Activated naive CD4-positive, alpha-beta T cell treated with anti-CD3 and anti-CD28 coated beads, Interleukin-2, amount 10 ng/mL, durations not matched to agents 7 days and 5 days (primary cell): Measurements from ENCODE around the gene SLC9A1.

Source experiments
- CTCF ChIA-PET: fragments of 350-600 bp; sonication (Branson Sonifier 250); formaldehyde crosslinking; loops from one replicate; lab custom pipeline; 2021; ENCODE audit warnings: antibody characterized with exemption; lab: Charles Lee
- DNase-seq: peaks from one replicate; pipeline ENCODE4 v3.0.0-alpha.2; 2020
- H3K27ac Mint-ChIP-seq: one replicate; pipeline ENCODE4 v1.8.0; 2021; ENCODE audit warnings: mild to moderate bottlenecking, moderate library complexity, mixed read lengths
- H3K27me3 Mint-ChIP-seq: one replicate; pipeline ENCODE4 v1.8.0; 2021; ENCODE audit warnings: mild to moderate bottlenecking, mixed read lengths
- H3K36me3 Mint-ChIP-seq: one replicate; pipeline ENCODE4 v1.8.0; 2021; ENCODE audit warnings: mixed read lengths
- H3K4me1 Mint-ChIP-seq: one replicate; pipeline ENCODE4 v1.8.0; 2021; ENCODE audit warnings: mixed read lengths
- H3K4me3 Mint-ChIP-seq: one replicate; pipeline ENCODE4 v1.8.0; 2021; ENCODE audit warnings: mild to moderate bottlenecking, moderate library complexity, mixed read lengths
- H3K9me3 Mint-ChIP-seq: one replicate; pipeline ENCODE4 v1.8.0; 2021; ENCODE audit warnings: mixed read lengths

SLC9A1 gene

GRCh38 chr1:27162090-27162489 is 7.2 kb upstream of the SLC9A1 start:
- Mint-ChIP-seq H3K27ac (peak overlapping the region; percentile 95), H3K36me3 (peaks cover 1% of the 10 kb centered on the region), H3K4me1 (peaks cover 17% of the 10 kb centered on the region), H3K4me3 (no peak overlapping the region), H3K9me3 (no peaks in the 10 kb centered on the region), H3K27me3 (no peaks in the 10 kb centered on the region)
- CTCF ChIA-PET: interaction anchor here (1.3 to 1.9 kb wide), 3 partner anchors 50 to 118 kb away, joined by 3 to 9 read pairs (median 3); no protein-coding TSS in a partner anchor
- no peak for DNase-seq

- peak overlapping the region; percentile 95 for H3K27ac Mint-ChIP-seq
- H3K9me3 Mint-ChIP-seq: no peaks in the 10 kb centered on the region
- DNase-seq: peak; percentile 32
- H3K4me1 Mint-ChIP-seq: peaks cover 17% of the 10 kb centered on the region
- H3K36me3 Mint-ChIP-seq: peaks cover 1% of the 10 kb centered on the region
- H3K27me3 Mint-ChIP-seq: no peaks in the 10 kb centered on the region
- no peak overlapping the region for H3K4me3 Mint-ChIP-seq
- CTCF ChIA-PET: interaction anchor here (1.3 to 1.9 kb wide), 2 partner anchors 49 to 59 kb away, joined by 3 to 9 read pairs; no protein-coding TSS in a partner anchor
These were observed 6.7 kb upstream of the SLC9A1 start for GRCh38 chr1:27161594-27161993.

DNA sequence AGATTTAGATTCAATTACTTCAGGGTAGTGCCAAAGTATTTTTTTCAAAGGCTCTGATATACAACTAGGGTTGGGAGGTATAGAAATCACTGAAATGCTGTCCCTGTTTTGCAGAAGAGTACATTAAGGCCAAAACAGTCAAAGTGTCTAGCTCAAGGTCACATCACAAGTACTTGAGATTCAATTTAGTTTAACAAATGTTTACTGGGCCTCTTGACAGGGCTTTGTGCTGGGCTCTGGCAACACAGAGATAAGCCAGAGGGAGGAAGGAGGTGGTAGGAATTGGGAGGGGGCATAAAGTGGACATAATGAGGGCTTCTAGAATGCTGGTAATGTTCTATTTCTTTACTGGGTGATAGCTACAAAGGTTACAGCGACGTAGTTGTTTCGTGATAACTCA is 2.3 kb upstream of the SLC9A1 start:
- Mint-ChIP-seq H3K36me3 (peaks cover 11% of the 10 kb centered on the region), H3K9me3 (no peaks in the 10 kb centered on the region), H3K27me3 (no peaks in the 10 kb centered on the region), H3K27ac (no peak overlapping the region), H3K4me3 (no peak overlapping the region), H3K4me1 (peaks cover 49% of the 10 kb centered on the region)
- DNase-seq: no peak
- CTCF ChIA-PET: interaction anchor here (1.2 to 1.3 kb wide), 3 partner anchors 42 to 139 kb away, joined by 3 read pairs; no protein-coding TSS in a partner anchor

- Mint-ChIP-seq H3K27me3 (no peaks in the 10 kb centered on the region), H3K27ac (peak overlapping the region; percentile 75), H3K4me3 (peak overlapping the region; percentile 86), H3K4me1 (peaks cover 52% of the 10 kb centered on the region), H3K36me3 (peaks cover 12% of the 10 kb centered on the region), H3K9me3 (no peaks in the 10 kb centered on the region)
- CTCF ChIA-PET: interaction anchor here (0.6 to 1.7 kb wide), 13 partner anchors 10 to 55 kb away, joined by 3 to 7 read pairs (median 4); no protein-coding TSS in a partner anchor
- DNase-seq: no peak
These were observed 395 bp downstream of the SLC9A1 start for GRCh38 chr1:27154469-27154990.

DNA sequence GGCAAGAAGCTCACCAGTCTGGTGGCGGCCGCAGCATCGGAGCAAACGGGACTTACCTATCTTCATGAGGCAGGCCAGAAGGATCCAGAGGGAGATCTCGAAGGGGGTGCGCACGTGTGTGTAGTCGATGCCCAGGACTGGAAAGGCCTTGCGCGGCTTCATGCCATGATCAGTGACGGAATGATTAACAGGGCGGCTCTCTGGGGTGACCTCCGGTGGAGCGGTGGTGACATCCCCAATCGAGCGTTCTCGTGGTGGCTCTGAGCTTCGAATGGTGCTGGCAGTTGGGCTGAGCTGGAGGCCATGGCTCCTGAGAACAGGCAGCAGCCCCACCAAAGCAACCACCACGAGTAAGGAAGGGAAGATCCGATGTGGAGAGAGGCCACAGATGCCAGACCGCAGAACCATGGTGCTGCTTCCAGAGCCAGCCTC is 982 bp downstream of the SLC9A1 start:
- no peaks in the 10 kb centered on the region for H3K27me3 Mint-ChIP-seq
- CTCF ChIA-PET: interaction anchor here (0.9 to 1.7 kb wide), 9 partner anchors 9 to 54 kb away, joined by 3 to 7 read pairs (median 4); no protein-coding TSS in a partner anchor
- DNase-seq: no peak
- peak overlapping the region; percentile 86 for H3K4me3 Mint-ChIP-seq
- H3K27ac Mint-ChIP-seq: peak overlapping the region; percentile 75
- peaks cover 12% of the 10 kb centered on the region for H3K36me3 Mint-ChIP-seq
- H3K4me1 Mint-ChIP-seq: peaks cover 56% of the 10 kb centered on the region
- no peaks in the 10 kb centered on the region for H3K9me3 Mint-ChIP-seq

DNA sequence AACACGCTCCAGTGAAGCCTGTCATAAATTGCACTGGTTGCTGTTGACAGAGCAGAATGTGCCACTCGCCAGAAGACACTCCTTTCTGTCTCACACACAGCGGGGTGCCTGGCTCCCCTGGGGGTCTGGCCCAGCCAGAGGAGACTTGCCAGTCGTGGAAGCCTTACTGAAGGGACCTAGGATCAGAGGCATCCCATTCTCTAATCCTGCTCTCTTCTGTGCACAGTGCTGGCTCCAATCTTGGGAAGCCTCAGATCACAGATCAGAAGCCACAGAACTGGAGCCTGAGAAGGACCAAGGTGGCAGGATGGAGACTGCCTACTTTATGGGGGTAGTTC is 1.4 kb downstream of the SLC9A1 start:
- Mint-ChIP-seq H3K9me3 (no peaks in the 10 kb centered on the region), H3K36me3 (peaks cover 12% of the 10 kb centered on the region), H3K27ac (peak overlapping the region; percentile 75), H3K4me3 (peak overlapping the region; percentile 86), H3K4me1 (peaks cover 59% of the 10 kb centered on the region), H3K27me3 (no peaks in the 10 kb centered on the region)
- CTCF ChIA-PET: interaction anchor here (1.4 to 1.6 kb wide), 3 partner anchors 9 to 40 kb away, joined by 4 to 6 read pairs (median 4); no protein-coding TSS in a partner anchor
- DNase-seq: no peak

- Mint-ChIP-seq H3K4me1 (peaks cover 59% of the 10 kb centered on the region), H3K4me3 (peak overlapping the region; percentile 86), H3K27me3 (no peaks in the 10 kb centered on the region), H3K27ac (peak overlapping the region; percentile 72), H3K36me3 (peaks cover 12% of the 10 kb centered on the region), H3K9me3 (no peaks in the 10 kb centered on the region)
- DNase-seq: no peak
- CTCF ChIA-PET: interaction anchor here (1.0 to 1.8 kb wide), 3 partner anchors 10 to 39 kb away, joined by 4 to 5 read pairs (median 4); no protein-coding TSS in a partner anchor
These were observed 1.9 kb downstream of the SLC9A1 start for GRCh38 chr1:27152829-27153548.

- no peak for DNase-seq
- Mint-ChIP-seq H3K4me1 (peaks cover 59% of the 10 kb centered on the region), H3K4me3 (peak overlapping the region; percentile 86), H3K9me3 (no peaks in the 10 kb centered on the region), H3K27ac (no peak overlapping the region), H3K36me3 (peaks cover 12% of the 10 kb centered on the region), H3K27me3 (no peaks in the 10 kb centered on the region)
- CTCF ChIA-PET: interaction anchor here (1.0 to 1.8 kb wide), 3 partner anchors 10 to 38 kb away, joined by 4 to 5 read pairs (median 4); no protein-coding TSS in a partner anchor
These were observed 2.7 kb downstream of the SLC9A1 start for GRCh38 chr1:27152004-27152828.

DNA sequence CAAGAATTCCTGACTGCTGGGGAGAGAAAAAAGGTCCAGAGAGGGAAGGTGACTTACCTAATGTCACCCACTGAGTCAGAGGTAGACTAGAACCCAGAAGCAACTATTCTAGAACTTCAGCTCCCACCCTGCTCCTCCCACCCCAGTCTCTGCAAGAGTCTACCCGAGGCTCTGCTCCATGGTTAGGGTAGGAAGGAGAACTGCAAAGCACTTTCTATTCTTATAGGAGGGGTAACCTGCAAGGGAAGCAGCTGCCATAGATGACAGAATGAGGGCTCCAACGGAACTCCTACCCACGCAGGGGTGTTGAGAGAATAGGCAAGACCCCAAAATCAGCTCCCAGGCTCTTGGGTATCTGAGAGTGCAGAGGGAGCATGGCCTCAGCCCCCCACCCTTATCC is 4.3 kb downstream of the SLC9A1 start:
- CTCF ChIA-PET: interaction anchor here (1.1 to 1.2 kb wide), 3 partner anchors 10 to 39 kb away, joined by 3 to 6 read pairs (median 5); no protein-coding TSS in a partner anchor
- Mint-ChIP-seq H3K27me3 (no peaks in the 10 kb centered on the region), H3K9me3 (no peaks in the 10 kb centered on the region), H3K36me3 (peaks cover 16% of the 10 kb centered on the region), H3K27ac (no peak overlapping the region), H3K4me1 (peaks cover 55% of the 10 kb centered on the region), H3K4me3 (no peak overlapping the region)
- no peak for DNase-seq

- CTCF ChIA-PET: interaction anchor here (1.2 to 1.4 kb wide), 3 partner anchors 10 to 38 kb away, joined by 3 to 5 read pairs (median 4); no protein-coding TSS in a partner anchor
- H3K9me3 Mint-ChIP-seq: no peaks in the 10 kb centered on the region
- DNase-seq: no peak
- H3K27me3 Mint-ChIP-seq: no peaks in the 10 kb centered on the region
- H3K36me3 Mint-ChIP-seq: peaks cover 20% of the 10 kb centered on the region
- no peak overlapping the region for H3K27ac Mint-ChIP-seq
- H3K4me1 Mint-ChIP-seq: peaks cover 51% of the 10 kb centered on the region
- H3K4me3 Mint-ChIP-seq: no peak overlapping the region
These were observed 4.7 kb downstream of the SLC9A1 start for GRCh38 chr1:27150183-27150582.

DNA sequence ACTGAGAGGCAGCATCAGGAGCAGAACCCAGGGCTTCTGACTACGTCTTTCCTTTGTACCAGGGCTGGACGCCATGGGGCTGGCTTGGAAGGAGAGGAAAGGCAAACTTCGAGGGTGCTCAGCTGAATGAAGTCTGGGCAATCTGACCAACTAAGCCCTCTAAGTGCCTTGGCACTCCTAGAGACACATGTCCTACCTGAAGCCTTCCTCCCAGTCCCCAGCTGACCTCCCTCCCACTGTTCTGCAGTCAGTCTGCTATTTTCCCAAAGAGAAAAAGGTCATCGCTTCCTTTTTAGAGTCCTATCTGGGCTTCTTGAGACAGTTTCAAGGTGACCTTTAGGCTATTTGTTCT is 5.2 kb downstream of the SLC9A1 start:
- H3K9me3 Mint-ChIP-seq: no peaks in the 10 kb centered on the region
- DNase-seq: no peak
- H3K27ac Mint-ChIP-seq: no peak overlapping the region
- H3K27me3 Mint-ChIP-seq: no peaks in the 10 kb centered on the region
- peaks cover 21% of the 10 kb centered on the region for H3K36me3 Mint-ChIP-seq
- peaks cover 49% of the 10 kb centered on the region for H3K4me1 Mint-ChIP-seq
- H3K4me3 Mint-ChIP-seq: no peak overlapping the region
- CTCF ChIA-PET: interaction anchor here (1.4 kb wide), 1 partner anchor 37 kb away, joined by 4 read pairs; no protein-coding TSS in a partner anchor

DNA sequence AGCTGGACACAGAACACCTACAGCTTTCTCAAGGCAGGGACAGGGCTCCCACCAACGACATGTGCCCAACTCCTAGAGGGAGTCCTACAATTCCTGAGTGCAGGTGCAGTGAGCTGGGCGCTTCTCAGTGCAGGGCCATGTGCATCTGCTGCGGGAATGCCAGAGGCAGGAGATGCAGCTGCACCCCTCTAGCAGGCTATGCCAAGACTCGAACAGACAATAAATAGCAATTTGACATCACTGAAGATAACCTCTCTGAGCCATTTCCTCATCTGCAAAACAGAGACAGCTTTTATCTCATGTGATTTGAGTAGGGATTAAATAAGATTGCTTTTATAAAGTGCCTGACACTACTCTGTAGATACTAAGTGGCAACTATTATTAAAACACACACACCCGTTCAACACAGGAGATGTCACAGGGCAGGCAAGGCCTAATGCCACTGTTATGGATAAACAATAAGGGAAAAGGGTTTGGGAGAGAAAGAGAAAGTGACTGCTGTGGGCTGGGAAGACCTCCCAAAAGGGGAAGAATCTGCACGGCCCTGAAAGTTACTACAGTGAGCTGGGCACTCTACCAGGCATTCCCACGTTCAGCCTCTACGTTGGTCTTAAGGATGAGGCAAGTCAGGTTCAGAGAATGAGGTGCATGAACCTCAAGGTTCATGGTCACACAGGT is 5.7 kb downstream of the SLC9A1 start:
- Mint-ChIP-seq H3K4me1 (peaks cover 44% of the 10 kb centered on the region), H3K9me3 (no peaks in the 10 kb centered on the region), H3K36me3 (peaks cover 21% of the 10 kb centered on the region), H3K27me3 (no peaks in the 10 kb centered on the region), H3K27ac (no peak overlapping the region), H3K4me3 (no peak overlapping the region)
- DNase-seq: no peak
- CTCF ChIA-PET: interaction anchor here (1.2 to 1.4 kb wide), 2 partner anchors 9 to 37 kb away, joined by 3 to 4 read pairs; no protein-coding TSS in a partner anchor

- CTCF ChIA-PET: interaction anchor here (1.2 to 1.4 kb wide), 2 partner anchors 8 to 36 kb away, joined by 3 to 4 read pairs; no protein-coding TSS in a partner anchor
- H3K9me3 Mint-ChIP-seq: no peaks in the 10 kb centered on the region
- H3K36me3 Mint-ChIP-seq: peaks cover 19% of the 10 kb centered on the region
- H3K4me1 Mint-ChIP-seq: peaks cover 38% of the 10 kb centered on the region
- DNase-seq: no peak
- no peak overlapping the region for H3K27ac Mint-ChIP-seq
- H3K27me3 Mint-ChIP-seq: no peaks in the 10 kb centered on the region
- no peak overlapping the region for H3K4me3 Mint-ChIP-seq
These were observed 6.3 kb downstream of the SLC9A1 start for GRCh38 chr1:27148591-27148990.
